ENCODE measurements around the gene CHADL.

- TF ChIP-seq POLR2A (IDR thresholded peaks at IDR 0.05) (no peak), CTCF (IDR thresholded peaks at IDR 0.05) (no peak)
Measured at GRCh38 chr22:41215409-41215808, 25.3 kb downstream of the CHADL start.
